NB4 (cell line): Measurements from ENCODE around the gene DKK3.

Experiments used
- MYC ChIP-seq: IDR thresholded peaks from 2 replicates; pipeline ENCODE4 v1.6.1; 2011; ENCODE audit warnings: low read depth, low read length
- POLR2A ChIP-seq: IDR thresholded peaks from 2 replicates; pipeline ENCODE4 v1.6.1; 2011; ENCODE audit warnings: mild to moderate bottlenecking; ENCODE audit not compliant: insufficient read length; ENCODE audit errors: extremely low read depth
- TF ChIP-seq, protein P1 (sequence below): IDR thresholded peaks from one replicate; pipeline ENCODE4 v1.5.1; 2012; ENCODE audit warnings: low read depth, low read length
- TF ChIP-seq, protein P2 (sequence below): IDR thresholded peaks from 2 replicates; pipeline ENCODE4 v1.6.1; 2011; ENCODE audit warnings: low read depth, low read length

DNA sequence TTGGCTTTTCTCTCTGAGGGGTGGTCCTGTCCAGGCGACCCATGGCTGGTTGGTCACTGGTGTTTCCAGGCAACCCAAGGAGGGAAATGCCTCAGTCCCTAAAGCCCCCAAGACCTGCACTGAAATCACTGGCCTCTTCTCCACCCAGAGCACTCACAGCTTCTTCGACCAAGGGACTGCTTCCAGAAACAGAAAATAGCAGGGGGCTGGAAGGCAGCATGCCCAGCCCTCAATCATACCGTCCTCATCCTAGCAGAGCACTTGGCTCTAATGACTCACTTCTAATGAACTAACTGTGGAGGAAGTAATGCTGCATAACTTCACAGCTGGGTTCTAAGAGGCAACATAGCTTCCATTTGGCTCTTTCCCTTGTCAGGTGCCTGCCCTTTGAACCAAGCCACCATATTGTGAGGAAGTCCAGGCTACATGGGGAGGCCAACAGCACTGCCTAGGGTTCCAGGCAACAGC, 27.6 kb downstream of the DKK3 start:
- TF ChIP-seq MYC = no peak
- TF ChIP-seq, protein P1, sequence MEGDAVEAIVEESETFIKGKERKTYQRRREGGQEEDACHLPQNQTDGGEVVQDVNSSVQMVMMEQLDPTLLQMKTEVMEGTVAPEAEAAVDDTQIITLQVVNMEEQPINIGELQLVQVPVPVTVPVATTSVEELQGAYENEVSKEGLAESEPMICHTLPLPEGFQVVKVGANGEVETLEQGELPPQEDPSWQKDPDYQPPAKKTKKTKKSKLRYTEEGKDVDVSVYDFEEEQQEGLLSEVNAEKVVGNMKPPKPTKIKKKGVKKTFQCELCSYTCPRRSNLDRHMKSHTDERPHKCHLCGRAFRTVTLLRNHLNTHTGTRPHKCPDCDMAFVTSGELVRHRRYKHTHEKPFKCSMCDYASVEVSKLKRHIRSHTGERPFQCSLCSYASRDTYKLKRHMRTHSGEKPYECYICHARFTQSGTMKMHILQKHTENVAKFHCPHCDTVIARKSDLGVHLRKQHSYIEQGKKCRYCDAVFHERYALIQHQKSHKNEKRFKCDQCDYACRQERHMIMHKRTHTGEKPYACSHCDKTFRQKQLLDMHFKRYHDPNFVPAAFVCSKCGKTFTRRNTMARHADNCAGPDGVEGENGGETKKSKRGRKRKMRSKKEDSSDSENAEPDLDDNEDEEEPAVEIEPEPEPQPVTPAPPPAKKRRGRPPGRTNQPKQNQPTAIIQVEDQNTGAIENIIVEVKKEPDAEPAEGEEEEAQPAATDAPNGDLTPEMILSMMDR = no peak
- TF ChIP-seq, protein P2, sequence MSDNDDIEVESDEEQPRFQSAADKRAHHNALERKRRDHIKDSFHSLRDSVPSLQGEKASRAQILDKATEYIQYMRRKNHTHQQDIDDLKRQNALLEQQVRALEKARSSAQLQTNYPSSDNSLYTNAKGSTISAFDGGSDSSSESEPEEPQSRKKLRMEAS = no peak
- no peak for TF ChIP-seq POLR2A
